ENCODE results near the gene SECTM1.

- TF ChIP-seq ISL1 (CRISPR knock-in tag; IDR thresholded peaks at IDR 0.05) (no peak), ZNF8 (CRISPR knock-in tag; IDR thresholded peaks at IDR 0.05) (no peak), CSRNP3 (CRISPR knock-in tag; IDR thresholded peaks at IDR 0.05) (no peak), ZNF565 (CRISPR knock-in tag; conservative IDR thresholded peaks at IDR 0.05; ENCODE audit: low read depth) (no peak), ARNTL (CRISPR knock-in tag; IDR thresholded peaks at IDR 0.05; ENCODE audit: borderline replicate concordance, low read depth) (no peak), ZC3H10 (CRISPR knock-in tag; IDR thresholded peaks at IDR 0.05) (no peak), ZFP30 (CRISPR knock-in tag; IDR thresholded peaks at IDR 0.05) (no peak), CREB5 (CRISPR knock-in tag; IDR thresholded peaks at IDR 0.05; ENCODE audit: low read depth) (no peak), OSR1 (CRISPR knock-in tag; IDR thresholded peaks at IDR 0.05) (no peak), BACH2 (CRISPR knock-in tag; IDR thresholded peaks at IDR 0.05; ENCODE audit: borderline replicate concordance) (no peak), TCF4 (CRISPR knock-in tag; IDR thresholded peaks at IDR 0.05; ENCODE audit: borderline replicate concordance) (no peak)
- TF ChIP-seq, protein P1, sequence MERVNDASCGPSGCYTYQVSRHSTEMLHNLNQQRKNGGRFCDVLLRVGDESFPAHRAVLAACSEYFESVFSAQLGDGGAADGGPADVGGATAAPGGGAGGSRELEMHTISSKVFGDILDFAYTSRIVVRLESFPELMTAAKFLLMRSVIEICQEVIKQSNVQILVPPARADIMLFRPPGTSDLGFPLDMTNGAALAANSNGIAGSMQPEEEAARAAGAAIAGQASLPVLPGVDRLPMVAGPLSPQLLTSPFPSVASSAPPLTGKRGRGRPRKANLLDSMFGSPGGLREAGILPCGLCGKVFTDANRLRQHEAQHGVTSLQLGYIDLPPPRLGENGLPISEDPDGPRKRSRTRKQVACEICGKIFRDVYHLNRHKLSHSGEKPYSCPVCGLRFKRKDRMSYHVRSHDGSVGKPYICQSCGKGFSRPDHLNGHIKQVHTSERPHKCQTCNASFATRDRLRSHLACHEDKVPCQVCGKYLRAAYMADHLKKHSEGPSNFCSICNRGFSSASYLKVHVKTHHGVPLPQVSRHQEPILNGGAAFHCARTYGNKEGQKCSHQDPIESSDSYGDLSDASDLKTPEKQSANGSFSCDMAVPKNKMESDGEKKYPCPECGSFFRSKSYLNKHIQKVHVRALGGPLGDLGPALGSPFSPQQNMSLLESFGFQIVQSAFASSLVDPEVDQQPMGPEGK (CRISPR knock-in tag; IDR thresholded peaks at IDR 0.05; ENCODE audit: borderline replicate concordance) = no peak
- TF ChIP-seq, protein P2, sequence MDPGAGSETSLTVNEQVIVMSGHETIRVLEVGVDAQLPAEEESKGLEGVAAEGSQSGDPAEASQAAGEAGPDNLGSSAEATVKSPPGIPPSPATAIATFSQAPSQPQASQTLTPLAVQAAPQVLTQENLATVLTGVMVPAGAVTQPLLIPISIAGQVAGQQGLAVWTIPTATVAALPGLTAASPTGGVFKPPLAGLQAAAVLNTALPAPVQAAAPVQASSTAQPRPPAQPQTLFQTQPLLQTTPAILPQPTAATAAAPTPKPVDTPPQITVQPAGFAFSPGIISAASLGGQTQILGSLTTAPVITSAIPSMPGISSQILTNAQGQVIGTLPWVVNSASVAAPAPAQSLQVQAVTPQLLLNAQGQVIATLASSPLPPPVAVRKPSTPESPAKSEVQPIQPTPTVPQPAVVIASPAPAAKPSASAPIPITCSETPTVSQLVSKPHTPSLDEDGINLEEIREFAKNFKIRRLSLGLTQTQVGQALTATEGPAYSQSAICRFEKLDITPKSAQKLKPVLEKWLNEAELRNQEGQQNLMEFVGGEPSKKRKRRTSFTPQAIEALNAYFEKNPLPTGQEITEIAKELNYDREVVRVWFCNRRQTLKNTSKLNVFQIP (CRISPR knock-in tag; IDR thresholded peaks at IDR 0.05; ENCODE audit: borderline replicate concordance, low read depth) = no peak
Observed at GRCh38 chr17:82344175-82344907, 10.8 kb upstream of the SECTM1 start.
